Neural crest cell (in vitro differentiated cells): Measurements from ENCODE around the gene LY6G6C. TPM values are rescaled to one million over a fixed set of nuclear protein-coding genes. Genes with fewer than 3 reads are reported as not detected.

Experiments
- DNase-seq: peaks from one replicate; pipeline ENCODE4 v3.0.0; 2021; ENCODE audit warnings: low read depth, mixed read lengths, low spot score
- H3K27ac Mint-ChIP-seq: one replicate; pipeline ENCODE4 v1.8.0; 2021; ENCODE audit warnings: mild to moderate bottlenecking, mixed read lengths; ENCODE audit not compliant: unreplicated experiment
- H3K27me3 Mint-ChIP-seq: 2 replicates; pipeline ENCODE4 v1.8.0; 2021; ENCODE audit warnings: low read depth, mild to moderate bottlenecking, mixed read lengths
- H3K36me3 Mint-ChIP-seq: 2 replicates; pipeline ENCODE4 v1.8.0; 2021; ENCODE audit warnings: low read depth, mild to moderate bottlenecking, mixed read lengths
- H3K4me1 Mint-ChIP-seq: 2 replicates; pipeline ENCODE4 v1.8.0; 2021; ENCODE audit warnings: mixed read lengths
- H3K4me3 Mint-ChIP-seq: one replicate; pipeline ENCODE4 v1.8.0; 2021; ENCODE audit warnings: mild to moderate bottlenecking, mixed read lengths
- H3K9me3 Mint-ChIP-seq: 2 replicates; pipeline ENCODE4 v1.8.0; 2021; ENCODE audit warnings: mixed read lengths
- CTCF ChIP-seq: fragments of 200-600 bp; sonication (generic); conservative IDR thresholded peaks from 2 replicates; pipeline ENCODE4 v1.5.0; 2021; ENCODE audit warnings: antibody characterized with exemption, mild to moderate bottlenecking
- total RNA-seq: library from RNA; stranded (reverse); gene quantifications from 2 replicates; pipeline ENCODE4 v1.2.1, GENCODE V29; 2021

The LY6G6C gene
- total RNA-seq, 1 donor from 2014 or later: 1.2 TPM

GRCh38 chr6:31717499-31718222, 3.9 kb downstream of the LY6G6C start:
- H3K36me3 Mint-ChIP-seq: peaks cover 3% of the 10 kb centered on the region
- TF ChIP-seq CTCF: no peak
- no peak for DNase-seq
- H3K9me3 Mint-ChIP-seq: no peaks in the 10 kb centered on the region
- peaks cover 20% of the 10 kb centered on the region for H3K4me1 Mint-ChIP-seq
- peaks cover 3% of the 10 kb centered on the region for H3K27me3 Mint-ChIP-seq
- no peak overlapping the region for H3K4me3 Mint-ChIP-seq
- peak overlapping the region; percentile 90 for H3K27ac Mint-ChIP-seq

GRCh38 chr6:31715022-31715958, 6.3 kb downstream of the LY6G6C start, which contains the start of gene LY6G6D:
Gene LY6G6D (plus strand): TSS chr6:31715348. CDS start chr6:31715356, 8 bp downstream.
- Mint-ChIP-seq H3K4me3 (peak within 1 kb of the TSS; percentile 36), H3K9me3 (no peaks in the 10 kb centered on the region), H3K4me1 (peaks cover 27% of the 10 kb centered on the region), H3K36me3 (no peaks in the 10 kb centered on the region), H3K27ac (peak within 1 kb of the TSS; percentile 96), H3K27me3 (no peaks in the 10 kb centered on the region)
- DNase-seq: no peak
- TF ChIP-seq CTCF: no peak

- H3K4me3 Mint-ChIP-seq: peak overlapping the region; percentile 36
- H3K9me3 Mint-ChIP-seq: no peaks in the 10 kb centered on the region
- H3K27ac Mint-ChIP-seq: peak overlapping the region; percentile 96
- H3K36me3 Mint-ChIP-seq: no peaks in the 10 kb centered on the region
- no peak for DNase-seq
- H3K4me1 Mint-ChIP-seq: peaks cover 27% of the 10 kb centered on the region
- TF ChIP-seq CTCF: no peak
- H3K27me3 Mint-ChIP-seq: no peaks in the 10 kb centered on the region
Observed at GRCh38 chr6:31713991-31714684, 7.4 kb downstream of the LY6G6C start.

GRCh38 chr6:31713465-31713864, 8.1 kb downstream of the LY6G6C start:
- Mint-ChIP-seq H3K4me1 (peaks cover 27% of the 10 kb centered on the region), H3K4me3 (no peak overlapping the region), H3K36me3 (no peaks in the 10 kb centered on the region)

More at GRCh38 chr6:31713465-31713864, 8.1 kb downstream of the LY6G6C start:
- H3K27ac Mint-ChIP-seq: peak overlapping the region; percentile 96
- no peak for DNase-seq
- H3K27me3 Mint-ChIP-seq: no peaks in the 10 kb centered on the region
- TF ChIP-seq CTCF: no peak
- no peaks in the 10 kb centered on the region for H3K9me3 Mint-ChIP-seq
